B cell (primary cell): ENCODE measurements around the gene HADH. TPM values are rescaled to one million over a fixed set of nuclear protein-coding genes. Genes with fewer than 3 reads are reported as not detected.

Experiments used
- ATAC-seq: fragments of 200-7000 bp; cut with Tn5 transposase; one replicate; pipeline ENCODE4 v1.10.0; 2021; ENCODE audit warnings: low read depth, mild to moderate bottlenecking, moderate number of reproducible peaks, moderate library complexity
- CTCF ChIA-PET: fragments of 350-600 bp; sonication (Branson Sonifier 250); formaldehyde crosslinking; loops from one replicate; lab custom pipeline; 2021; ENCODE audit warnings: antibody characterized with exemption, inconsistent platforms; lab: Charles Lee
- POLR2A ChIA-PET: fragments of 350-600 bp; sonication (Branson Sonifier 250); formaldehyde crosslinking; loops from one replicate; lab custom pipeline; 2021; ENCODE audit warnings: antibody characterized with exemption; lab: Charles Lee
- DNase-seq: peaks from one replicate; pipeline ENCODE4 v3.0.0; 2013
- H2AFZ ChIP-seq: 2 replicates; pipeline ENCODE4 v1.6.1; 2012; ENCODE audit warnings: mild to moderate bottlenecking, low read depth, low read length; ENCODE audit not compliant: insufficient read depth, poor library complexity, severe bottlenecking
- H3K27ac ChIP-seq, 2 donors: 1 replicate in 1 of 2; 2 replicates in 1 of 2; pipeline ENCODE4 v1.5.1; 2012 to 2013; ENCODE audit warnings: low read length in 2 of 2, mild to moderate bottlenecking in 2 of 2, moderate library complexity in 1 of 2
- H3K27me3 ChIP-seq, 4 experiments: fragments of 200-600 bp in 1 of 4; sonication (generic) in 1 of 4; replicated peaks in 1 of 4; 1 replicate in 2 of 4; 2 replicates in 2 of 4; pipeline versions ENCODE4 v1.6.1 to v1.7.0; 2013 to 2016; ENCODE audit warnings: low read length in 3 of 4, mild to moderate bottlenecking in 2 of 4, mixed read lengths in 1 of 4, moderate library complexity in 1 of 4; ENCODE audit not compliant: insufficient read depth in 4 of 4, control insufficient read depth in 3 of 4; ENCODE audit errors: control extremely low read depth in 1 of 4
- H3K36me3 ChIP-seq, 2 experiments: replicated peaks in 1 of 2; 1 replicate in 1 of 2; 2 replicates in 1 of 2; pipeline versions ENCODE4 v1.6.1 to v1.7.1; 2013; ENCODE audit warnings: low read length in 1 of 2; ENCODE audit not compliant: insufficient read depth in 2 of 2, control insufficient read depth in 1 of 2; ENCODE audit errors: control extremely low read depth in 1 of 2, extremely low read depth in 1 of 2
- H3K4me1 ChIP-seq, 2 donors: fragments of 200-600 bp in 1 of 2; sonication (generic) in 1 of 2; 1 replicate in 1 of 2; 2 replicates in 1 of 2; pipeline versions ENCODE4 v1.5.1 to v1.6.1; 2013 to 2017; ENCODE audit warnings: low read length in 2 of 2; ENCODE audit not compliant: control insufficient read depth in 2 of 2, insufficient read depth in 2 of 2
- H3K4me2 ChIP-seq: replicated peaks from 2 replicates; pipeline ENCODE3; 2012; ENCODE audit warnings: mild to moderate bottlenecking, low read depth, low read length; ENCODE audit not compliant: poor library complexity, severe bottlenecking
- H3K4me3 ChIP-seq, 5 experiments: fragments of 200-600 bp in 1 of 5; sonication (generic) in 1 of 5; 1 replicate in 3 of 5; 2 replicates in 2 of 5; pipeline versions ENCODE4 v1.5.1 to v1.7.0; 2011 to 2016; ENCODE audit warnings: low read length in 4 of 5, mild to moderate bottlenecking in 4 of 5, low read depth in 2 of 5, control low read depth in 1 of 5, moderate library complexity in 1 of 5; ENCODE audit not compliant: insufficient read depth in 1 of 5; ENCODE audit errors: control extremely low read depth in 1 of 5, extremely low read depth in 1 of 5
- H3K79me2 ChIP-seq: fragments of 200-600 bp; sonication (generic); one replicate; pipeline ENCODE4 v1.6.0; 2016; ENCODE audit warnings: low read length; ENCODE audit not compliant: control insufficient read depth, insufficient read depth
- H3K9ac ChIP-seq: fragments of 200-600 bp; sonication (generic); 2 replicates; pipeline ENCODE4 v1.6.1; 2017; ENCODE audit warnings: mild to moderate bottlenecking, low read length, moderate library complexity
- H3K9me3 ChIP-seq, 3 donors: one replicate each; pipeline versions ENCODE4 v1.6.1 to v1.7.1; 2013; ENCODE audit warnings: low read length in 2 of 3; ENCODE audit not compliant: control insufficient read depth in 2 of 3, insufficient read depth in 1 of 3; ENCODE audit errors: control extremely low read depth in 1 of 3
- H4K20me1 ChIP-seq: 2 replicates; pipeline ENCODE4 v1.6.0; 2012; ENCODE audit warnings: mild to moderate bottlenecking, low read length; ENCODE audit not compliant: insufficient read depth, control insufficient read depth, poor library complexity, severe bottlenecking
- H3K27ac Mint-ChIP-seq: one replicate; pipeline ENCODE4 v1.8.0; 2021; ENCODE audit warnings: mixed read lengths
- H3K27me3 Mint-ChIP-seq: one replicate; pipeline ENCODE4 v1.8.0; 2021; ENCODE audit warnings: mixed read lengths
- H3K4me1 Mint-ChIP-seq: one replicate; pipeline ENCODE4 v1.8.0; 2021; ENCODE audit warnings: mixed read lengths
- H3K4me3 Mint-ChIP-seq: one replicate; pipeline ENCODE4 v1.8.0; 2021; ENCODE audit warnings: mixed read lengths
- H3K9me3 Mint-ChIP-seq: one replicate; pipeline ENCODE4 v1.8.0; 2022; ENCODE audit warnings: mixed read lengths; ENCODE audit not compliant: insufficient read depth
- EZH2 ChIP-seq: IDR thresholded peaks from 2 replicates; pipeline ENCODE4 v1.6.1; 2012; ENCODE audit warnings: borderline replicate concordance, low read depth, mild to moderate bottlenecking, moderate library complexity, low read length; ENCODE audit not compliant: insufficient read depth, poor library complexity, severe bottlenecking
- WGBS: methylation state at CpG from one replicate; pipeline ENCODE4 v1.1.5; 2013; ENCODE audit warnings: missing lambda C conversion rate; ENCODE audit not compliant: insufficient coverage; 5-methylcytosine and 5-hydroxymethylcytosine counted together
- intact Hi-C: fragments of 100-400 bp; cut with micrococcal nuclease; formaldehyde crosslinking; loops from one replicate; pipeline ENCODE4 v1.10.0; 2022
- polyA plus RNA-seq: library from polyadenylated mRNA; depleted of rRNA; stranded (reverse); fragments of >200 nt; gene quantifications from 2 replicates; pipeline ENCODE4 v1.2.3, GENCODE V29; 2012
- total RNA-seq, 2 donors: library from RNA; stranded (reverse); fragments of 120-200 nt in 1 of 2; gene quantifications; 1 replicate in 1 of 2; 2 replicates in 1 of 2; pipeline versions ENCODE4 v1.2.3 to v1.2.4, GENCODE V29; 2013 to 2022
- TF ChIP-seq, protein P1 (sequence below): fragments of 200-600 bp; IDR thresholded peaks from one replicate; pipeline ENCODE4 v1.8.0; 2022; ENCODE audit warnings: antibody characterized with exemption, mild to moderate bottlenecking

HADH gene
- total and polyA plus RNA-seq, 2 donors (not counting 1 experiment from before 2014, with no cell fraction given) = 21.9 to 26.1 TPM

DNA sequence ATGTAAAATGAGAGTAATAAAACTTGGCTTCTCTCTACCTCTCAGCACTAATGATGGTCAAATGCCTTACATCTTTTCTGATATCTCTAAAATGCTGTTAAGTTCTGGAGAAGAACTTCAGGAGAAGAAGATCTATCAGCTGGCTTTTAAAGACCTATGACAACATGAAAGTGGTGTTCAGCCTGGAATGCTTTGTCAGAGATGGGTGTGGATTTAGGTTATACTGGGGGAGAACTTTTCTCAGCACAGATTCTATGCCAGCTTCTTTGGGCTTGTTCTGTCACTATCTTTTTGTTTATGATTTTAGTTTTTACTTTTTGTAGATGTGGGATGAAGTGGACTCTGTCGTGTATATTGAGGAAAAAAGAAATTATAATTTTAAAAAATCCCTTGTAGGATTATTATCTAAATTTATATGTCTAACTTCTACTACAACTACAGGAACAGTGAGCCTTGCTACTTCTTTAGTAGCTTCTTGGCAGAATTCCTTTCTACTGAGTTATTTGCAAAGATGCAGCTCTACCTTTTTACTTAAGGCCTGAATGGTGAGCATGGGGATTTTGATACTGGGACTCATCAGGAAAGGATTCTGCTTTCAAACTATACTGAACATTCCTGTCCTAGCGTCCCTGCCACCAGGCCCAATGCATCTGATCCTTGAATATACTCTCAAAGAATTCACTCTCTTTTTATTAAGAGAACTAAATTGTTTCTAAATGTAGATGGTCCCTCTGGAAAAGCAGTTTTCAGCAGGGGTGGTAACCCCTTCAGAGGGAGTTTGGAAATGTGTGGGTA, 38.7 kb upstream of the HADH start:
- CTCF ChIA-PET = no interaction called here
- H3K9me3 Mint-ChIP-seq = peaks cover 8% of the 10 kb centered on the region
- POLR2A ChIA-PET = no interaction called here

DNA sequence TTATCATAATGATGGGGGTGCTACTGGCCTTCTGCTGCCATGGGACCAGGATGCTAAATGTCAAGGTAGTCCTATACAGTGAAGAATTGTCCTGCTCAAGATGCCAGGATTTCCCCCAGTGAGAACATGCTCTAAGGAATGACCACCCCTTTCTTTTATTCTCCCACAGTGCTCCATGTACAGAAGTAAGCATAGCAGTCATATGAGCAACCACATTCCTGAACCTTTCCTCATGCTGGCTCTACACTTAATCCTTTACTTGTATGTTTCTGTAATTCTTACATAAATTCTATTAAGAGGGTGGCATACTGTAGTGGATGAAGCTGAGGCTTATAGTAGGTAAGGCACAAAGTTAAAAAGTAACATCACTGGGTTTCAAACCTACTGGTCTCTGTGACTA, 38.1 kb upstream of the HADH start:
- H2AFZ ChIP-seq = no peak overlapping the region
- CTCF ChIA-PET = interaction anchor here (2.0 kb wide), 1 partner anchor 67 kb away, joined by 6 read pairs; no protein-coding TSS in a partner anchor
- no peaks in the 10 kb centered on the region for H3K27me3 ChIP-seq
- H3K4me1 ChIP-seq = no peaks in the 10 kb centered on the region
- H3K4me2 ChIP-seq = no peak overlapping the region
- Mint-ChIP-seq H3K27me3 (no peaks in the 10 kb centered on the region), H3K9me3 (peaks cover 12% of the 10 kb centered on the region), H3K4me1 (no peaks in the 10 kb centered on the region), H3K4me3 (no peak overlapping the region), H3K27ac (no peak overlapping the region)
- intact Hi-C loops = no loop called here
- H3K9ac ChIP-seq = no peak overlapping the region
- TF ChIP-seq, protein P1, sequence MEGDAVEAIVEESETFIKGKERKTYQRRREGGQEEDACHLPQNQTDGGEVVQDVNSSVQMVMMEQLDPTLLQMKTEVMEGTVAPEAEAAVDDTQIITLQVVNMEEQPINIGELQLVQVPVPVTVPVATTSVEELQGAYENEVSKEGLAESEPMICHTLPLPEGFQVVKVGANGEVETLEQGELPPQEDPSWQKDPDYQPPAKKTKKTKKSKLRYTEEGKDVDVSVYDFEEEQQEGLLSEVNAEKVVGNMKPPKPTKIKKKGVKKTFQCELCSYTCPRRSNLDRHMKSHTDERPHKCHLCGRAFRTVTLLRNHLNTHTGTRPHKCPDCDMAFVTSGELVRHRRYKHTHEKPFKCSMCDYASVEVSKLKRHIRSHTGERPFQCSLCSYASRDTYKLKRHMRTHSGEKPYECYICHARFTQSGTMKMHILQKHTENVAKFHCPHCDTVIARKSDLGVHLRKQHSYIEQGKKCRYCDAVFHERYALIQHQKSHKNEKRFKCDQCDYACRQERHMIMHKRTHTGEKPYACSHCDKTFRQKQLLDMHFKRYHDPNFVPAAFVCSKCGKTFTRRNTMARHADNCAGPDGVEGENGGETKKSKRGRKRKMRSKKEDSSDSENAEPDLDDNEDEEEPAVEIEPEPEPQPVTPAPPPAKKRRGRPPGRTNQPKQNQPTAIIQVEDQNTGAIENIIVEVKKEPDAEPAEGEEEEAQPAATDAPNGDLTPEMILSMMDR = no peak
- TF ChIP-seq EZH2 = no peak
- peaks cover 0 to 46% of the 10 kb centered on the region in 2 experiments for H3K36me3 ChIP-seq
- no peak overlapping the region for H3K27ac ChIP-seq
- DNase-seq = no peak
- no peak overlapping the region for H3K4me3 ChIP-seq
- no peaks in the 10 kb centered on the region for H3K79me2 ChIP-seq
- POLR2A ChIA-PET = no interaction called here
- no peak for ATAC-seq
- H4K20me1 ChIP-seq = peaks cover 4% of the 10 kb centered on the region
- H3K9me3 ChIP-seq = peaks cover 0 to 6% (median 0%) of the 10 kb centered on the region in 3 donors

More for the DNA sequence above, 38.7 kb upstream of the HADH start:
- Histone ChIP-seq H3K9me3 (peaks cover 0 to 5% (median 0%) of the 10 kb centered on the region in 3 donors), H4K20me1 (peaks cover 6% of the 10 kb centered on the region), H2AFZ (no peak overlapping the region), H3K79me2 (no peaks in the 10 kb centered on the region), H3K27ac (no peak overlapping the region), H3K9ac (no peak overlapping the region), H3K4me2 (no peak overlapping the region), H3K4me1 (no peaks in the 10 kb centered on the region), H3K36me3 (peaks cover 0 to 52% of the 10 kb centered on the region in 2 experiments), H3K27me3 (no peaks in the 10 kb centered on the region), H3K4me3 (no peak overlapping the region)
- no peak for ATAC-seq
- TF ChIP-seq, protein P1 = no peak
- TF ChIP-seq EZH2 = no peak
- no CpG with 5 or more reads among the region's 2 CpGs for WGBS
- intact Hi-C loops = no loop called here
- Mint-ChIP-seq H3K4me3 (no peak overlapping the region), H3K4me1 (no peaks in the 10 kb centered on the region), H3K27ac (no peak overlapping the region), H3K27me3 (no peaks in the 10 kb centered on the region)
- DNase-seq = no peak
